ENCODE measurements around the gene CYP1B1.
"Not testable (repeated sequence)": the region's sequence is repeated elsewhere in the genome, so short reads cannot be mapped to it uniquely, and the experiment has no call there.

Gene CYP1B1

GRCh38 chr2:38093527-38094165 is 17.7 kb upstream of the CYP1B1 start:
- no peak for TF ChIP-seq GATA1 (IDR thresholded peaks at IDR 0.05; ENCODE audit: low read depth, low read length)
- DNase-seq: no peak

GRCh38 chr2:38092196-38092902 is 16.4 kb upstream of the CYP1B1 start:
- TF ChIP-seq POLR2A (IDR thresholded peaks at IDR 0.05; ENCODE audit: low read length) (no peak), GATA1 (IDR thresholded peaks at IDR 0.05; ENCODE audit: low read depth, low read length) (no peak)
- no peak for DNase-seq

GRCh38 chr2:38091760-38092159 is 15.8 kb upstream of the CYP1B1 start:
- no peak for DNase-seq
- TF ChIP-seq GATA1 (IDR thresholded peaks at IDR 0.05; ENCODE audit: low read depth, low read length): no peak
- no peak for TF ChIP-seq POLR2A (IDR thresholded peaks at IDR 0.05; ENCODE audit: low read length)

GRCh38 chr2:38090928-38091327 is 15.0 kb upstream of the CYP1B1 start:
- DNase-seq: no peak
- TF ChIP-seq GATA1 (IDR thresholded peaks at IDR 0.05; ENCODE audit: low read depth, low read length) (no peak), POLR2A (IDR thresholded peaks at IDR 0.05; ENCODE audit: low read length) (no peak)

GRCh38 chr2:38090212-38090611 is 14.3 kb upstream of the CYP1B1 start:
- DNase-seq: not testable (repeated sequence)

GRCh38 chr2:38085998-38086698 is 10.2 kb upstream of the CYP1B1 start:
- DNase-seq: not testable (repeated sequence)

- not testable (repeated sequence) for DNase-seq
These were observed 8.6 kb upstream of the CYP1B1 start for GRCh38 chr2:38084556-38084955.

- not testable (repeated sequence) for DNase-seq
These were observed 6.8 kb upstream of the CYP1B1 start for GRCh38 chr2:38082727-38083126.

GRCh38 chr2:38080346-38080745 is 4.4 kb upstream of the CYP1B1 start:
- no peak for DNase-seq
- TF ChIP-seq GATA1 (IDR thresholded peaks at IDR 0.05; ENCODE audit: low read depth, low read length): no peak
- no peak for TF ChIP-seq POLR2A (IDR thresholded peaks at IDR 0.05; ENCODE audit: low read length)

- DNase-seq: peak; percentile 10 to 21
- no peak for TF ChIP-seq GATA1 (IDR thresholded peaks at IDR 0.05; ENCODE audit: low read depth, low read length)
These were observed 3.4 kb upstream of the CYP1B1 start for GRCh38 chr2:38079116-38080052.

GRCh38 chr2:38077431-38077769 is 1.4 kb upstream of the CYP1B1 start:
- peak; percentile 7 for TF ChIP-seq POLR2A (IDR thresholded peaks at IDR 0.05; ENCODE audit: low read length)
- no peak for TF ChIP-seq GATA1 (IDR thresholded peaks at IDR 0.05; ENCODE audit: low read depth, low read length)
- no peak for DNase-seq

GRCh38 chr2:38076710-38077430 is 919 bp upstream of the CYP1B1 start:
- DNase-seq: peak; percentile 62 to 74
- TF ChIP-seq POLR2A (IDR thresholded peaks at IDR 0.05; ENCODE audit: low read length) (peak; percentile 15), GATA1 (IDR thresholded peaks at IDR 0.05; ENCODE audit: low read depth, low read length) (no peak)

GRCh38 chr2:38076152-38076709 is 280 bp upstream of the CYP1B1 start:
- peak; percentile 53 to 61 for DNase-seq
- TF ChIP-seq POLR2A (IDR thresholded peaks at IDR 0.05; ENCODE audit: low read length) (no peak), GATA1 (IDR thresholded peaks at IDR 0.05; ENCODE audit: low read depth, low read length) (no peak)
